GM23338 (cell line): ENCODE measurements around the gene RBM43. TPM values are rescaled to one million over a fixed set of nuclear protein-coding genes. Genes with fewer than 3 reads are reported as not detected.

ENCODE experiments used
- ATAC-seq: fragments of 200-7000 bp; cut with Tn5 transposase; 3 replicates; pipeline ENCODE4 v1.9.1; 2020
- DNase-seq: peaks from one replicate; pipeline ENCODE4 v3.0.0-alpha.2; 2015; ENCODE audit warnings: low spot score
- H2AFZ ChIP-seq: fragments of 200-600 bp; sonication (generic); 2 replicates; pipeline ENCODE4 v1.8.0; 2016; ENCODE audit warnings: antibody characterized with exemption, mild to moderate bottlenecking, moderate library complexity
- H3F3A ChIP-seq: fragments of 200-600 bp; sonication (generic); replicated peaks from 2 replicates; pipeline ENCODE4 v1.8.0; 2017; ENCODE audit warnings: antibody characterized with exemption, mixed run types, low read depth
- H3K27ac ChIP-seq: fragments of 200-600 bp; sonication (generic); 2 replicates; pipeline ENCODE4 v1.6.1; 2016; ENCODE audit warnings: low read depth
- H3K27me3 ChIP-seq: fragments of 200-600 bp; sonication (generic); 2 replicates; pipeline ENCODE4 v1.8.0; 2016; ENCODE audit warnings: mild to moderate bottlenecking, mixed run types, moderate library complexity; ENCODE audit not compliant: insufficient read depth
- H3K36me3 ChIP-seq: fragments of 200-600 bp; sonication (generic); 2 replicates; pipeline ENCODE4 v1.8.0; 2016; ENCODE audit warnings: mild to moderate bottlenecking; ENCODE audit not compliant: insufficient read depth
- H3K4me1 ChIP-seq: fragments of 200-600 bp; sonication (generic); 2 replicates; pipeline ENCODE4 v1.8.0; 2016; ENCODE audit warnings: mild to moderate bottlenecking, moderate library complexity; ENCODE audit not compliant: insufficient read depth
- H3K4me2 ChIP-seq: fragments of 200-600 bp; sonication (generic); 2 replicates; pipeline ENCODE4 v1.7.1; 2017; ENCODE audit warnings: mixed run types
- H3K4me3 ChIP-seq: fragments of 200-600 bp; sonication (generic); 2 replicates; pipeline ENCODE4 v1.6.1; 2016; ENCODE audit warnings: mixed run types
- H3K79me2 ChIP-seq: fragments of 200-600 bp; sonication (generic); replicated peaks from 2 replicates; pipeline ENCODE4 v1.8.0; 2017; ENCODE audit warnings: mild to moderate bottlenecking; ENCODE audit not compliant: insufficient read depth
- H3K9me2 ChIP-seq: fragments of 200-600 bp; sonication (generic); 2 replicates; pipeline ENCODE4 v1.8.0; 2017; ENCODE audit not compliant: insufficient read depth
- H4K20me1 ChIP-seq: fragments of 200-600 bp; sonication (generic); replicated peaks from 2 replicates; pipeline ENCODE4 v1.8.0; 2017; ENCODE audit warnings: mild to moderate bottlenecking; ENCODE audit not compliant: insufficient read depth
- H3K27ac Mint-ChIP-seq: 2 replicates; pipeline ENCODE4 v1.8.0; 2020; ENCODE audit warnings: inconsistent platforms, mild to moderate bottlenecking, moderate library complexity, mixed read lengths
- H3K27me3 Mint-ChIP-seq: 3 replicates; pipeline ENCODE4 v1.8.0; 2022; ENCODE audit warnings: low read depth, mild to moderate bottlenecking, moderate library complexity, mixed read lengths, inconsistent platforms; ENCODE audit not compliant: insufficient read depth, poor library complexity
- H3K36me3 Mint-ChIP-seq: 3 replicates; pipeline ENCODE4 v1.8.0; 2021; ENCODE audit warnings: low read depth, mild to moderate bottlenecking, inconsistent platforms, moderate library complexity, mixed read lengths
- H3K4me1 Mint-ChIP-seq: 3 replicates; pipeline ENCODE4 v1.8.0; 2020; ENCODE audit warnings: mild to moderate bottlenecking, inconsistent platforms, mixed read lengths
- H3K4me3 Mint-ChIP-seq: 3 replicates; pipeline ENCODE4 v1.8.0; 2021; ENCODE audit warnings: moderate library complexity, mild to moderate bottlenecking, inconsistent platforms, mixed read lengths
- H3K9me3 Mint-ChIP-seq: 3 replicates; pipeline ENCODE4 v1.8.0; 2020; ENCODE audit warnings: moderate library complexity, mild to moderate bottlenecking, inconsistent platforms, mixed read lengths
- CREB1 ChIP-seq: fragments of 250-450 bp; sonication (Bioruptor Pico); IDR thresholded peaks from 2 replicates; pipeline ENCODE4 v1.5.0; 2020; ENCODE audit warnings: low read depth, mild to moderate bottlenecking, moderate library complexity
- CTCF ChIP-seq, 2 experiments: fragments of 200-600 bp in 1 of 2; sonication (generic) in 1 of 2; conservative IDR thresholded peaks; 2 replicates each; pipeline versions ENCODE4 v1.5.1 to v1.6.1; 2016 to 2017; ENCODE audit warnings: antibody characterized with exemption in 2 of 2, low read depth in 2 of 2, mild to moderate bottlenecking in 2 of 2, moderate library complexity in 1 of 2
- ETS1 ChIP-seq: IDR thresholded peaks from 2 replicates; pipeline ENCODE4 v1.6.1; 2016; ENCODE audit warnings: antibody characterized with exemption
- EZH2 ChIP-seq: fragments of 200-600 bp; sonication (generic); IDR thresholded peaks from one replicate; pipeline ENCODE4 v1.8.0; 2017; ENCODE audit warnings: antibody characterized with exemption, mild to moderate bottlenecking, low read depth; ENCODE audit not compliant: unreplicated experiment
- EZH2phosphoT487 ChIP-seq: fragments of 200-600 bp; sonication (generic); IDR thresholded peaks from one replicate; pipeline ENCODE4 v1.8.1; 2018; ENCODE audit warnings: antibody characterized with exemption; ENCODE audit not compliant: unreplicated experiment
- NANOG ChIP-seq: IDR thresholded peaks from 2 replicates; pipeline ENCODE4 v1.6.1; 2016; ENCODE audit warnings: antibody characterized with exemption, borderline replicate concordance
- POLR2AphosphoS5 ChIP-seq: IDR thresholded peaks from 2 replicates; pipeline ENCODE4 v1.6.1; 2016; ENCODE audit warnings: antibody characterized with exemption, low read depth
- ZNF114 ChIP-seq: fragments of 250-450 bp; sonication (Bioruptor Pico); IDR thresholded peaks from 2 replicates; pipeline ENCODE4 v1.5.0; 2020; ENCODE audit warnings: mild to moderate bottlenecking, moderate library complexity
- ZNF331 ChIP-seq: fragments of 250-450 bp; sonication (Bioruptor Pico); IDR thresholded peaks from 2 replicates; pipeline ENCODE4 v1.5.0; 2020; ENCODE audit warnings: low read depth, mild to moderate bottlenecking, moderate library complexity
- polyA plus RNA-seq: library from polyadenylated mRNA; unstranded; fragments of >200 nt; fragmentation: Nextera tagmentation; extraction: Ambion mirVana; gene quantifications from 2 replicates; pipeline ENCODE4 v1.2.1, GENCODE V29; 2016
- total RNA-seq: library from RNA; depleted of rRNA; stranded (reverse); fragments of >200 nt; shearing (Covaris generic); gene quantifications from 2 replicates; pipeline ENCODE4 v1.2.3, GENCODE V29; 2014
- TF ChIP-seq, protein P1 (sequence below): fragments of 250-450 bp; sonication (Bioruptor Pico); IDR thresholded peaks from 2 replicates; pipeline ENCODE4 v1.5.0; 2020; ENCODE audit warnings: mild to moderate bottlenecking, moderate library complexity

RBM43 gene
- total and polyA plus RNA-seq, 2 experiments from 2014 or later: 3.3 to 3.4 TPM

- no peak overlapping the region for H3K4me2 ChIP-seq
- H3K9me2 ChIP-seq: peaks cover 5% of the 10 kb centered on the region; the same call in 1 of the 2 replicates
- no peaks in the 10 kb centered on the region for H3F3A ChIP-seq
- H3K27me3 ChIP-seq: no peaks in the 10 kb centered on the region
- Mint-ChIP-seq H3K4me3 (no peak overlapping the region), H3K27me3 (peaks cover 8% of the 10 kb centered on the region), H3K9me3 (no peaks in the 10 kb centered on the region), H3K27ac (no peak overlapping the region), H3K4me1 (peaks cover 32% of the 10 kb centered on the region), H3K36me3 (no peaks in the 10 kb centered on the region)
- H2AFZ ChIP-seq: 0 out of 2 replicates have a peak overlapping the region, but pooled peaks have one; percentile 40
- no peaks in the 10 kb centered on the region for H4K20me1 ChIP-seq
- H3K79me2 ChIP-seq: no peaks in the 10 kb centered on the region
- H3K27ac ChIP-seq: no peak overlapping the region
- TF ChIP-seq NANOG: no peak
- TF ChIP-seq ZNF331 (CRISPR knock-in tag): no peak
- no peak for TF ChIP-seq ETS1
- TF ChIP-seq EZH2phosphoT487: no peak
- TF ChIP-seq CREB1 (CRISPR knock-in tag): no peak
- peaks cover 12% of the 10 kb centered on the region for H3K4me1 ChIP-seq
- no peak overlapping the region for H3K4me3 ChIP-seq
- H3K36me3 ChIP-seq: no peaks in the 10 kb centered on the region
- ATAC-seq (peak; percentile 9; the same call in 1 of the 3 replicates), DNase-seq (peak; percentile 26)
Measured at GRCh38 chr2:151264157-151264825, 2.6 kb upstream of the RBM43 start.

DNA sequence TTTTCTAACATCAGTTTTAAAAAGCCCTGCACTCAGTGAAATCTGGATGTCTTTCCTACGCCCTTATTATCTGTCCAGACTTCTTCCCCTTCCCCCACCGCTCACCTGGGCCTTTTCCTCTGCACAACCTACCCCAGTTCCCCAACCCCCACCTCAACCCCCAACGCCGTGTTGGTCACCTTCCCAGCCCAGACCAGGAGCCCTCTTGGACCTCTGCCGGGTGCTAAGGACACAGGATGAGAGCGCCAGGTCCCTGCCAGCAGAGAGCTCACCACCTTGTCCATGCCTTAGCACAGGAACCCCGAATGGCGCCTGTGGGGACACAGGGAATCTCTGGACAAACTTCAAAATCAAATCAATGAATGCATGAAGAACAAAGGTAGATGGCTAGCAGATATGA lies 966 bp upstream of the RBM43 start:
- ATAC-seq (peak; percentile 9), DNase-seq (peak; percentile 42)
- Histone ChIP-seq H3K4me3 (peak overlapping the region; percentile 61; the same call in 1 of the 2 replicates), H4K20me1 (no peaks in the 10 kb centered on the region), H2AFZ (peak overlapping the region; percentile 48; the same call in 1 of the 2 replicates), H3K4me2 (peak overlapping the region; percentile 72), H3K27me3 (no peaks in the 10 kb centered on the region), H3K9me2 (peaks cover 5% of the 10 kb centered on the region; the same call in 1 of the 2 replicates), H3K4me1 (peaks cover 12% of the 10 kb centered on the region), H3K79me2 (no peaks in the 10 kb centered on the region), H3K36me3 (no peaks in the 10 kb centered on the region), H3F3A (no peaks in the 10 kb centered on the region), H3K27ac (no peak overlapping the region)
- Mint-ChIP-seq H3K4me1 (peaks cover 32% of the 10 kb centered on the region), H3K4me3 (peak overlapping the region; percentile 72; the same call in 2 of the 3 replicates), H3K36me3 (no peaks in the 10 kb centered on the region; the same call in 2 of the 3 replicates), H3K27ac (no peak overlapping the region; the same call in 1 of the 2 replicates), H3K9me3 (no peaks in the 10 kb centered on the region), H3K27me3 (peaks cover 10% of the 10 kb centered on the region)
- TF ChIP-seq EZH2: no peak
- TF ChIP-seq ZNF114 (CRISPR knock-in tag): no peak
- TF ChIP-seq, protein P1, sequence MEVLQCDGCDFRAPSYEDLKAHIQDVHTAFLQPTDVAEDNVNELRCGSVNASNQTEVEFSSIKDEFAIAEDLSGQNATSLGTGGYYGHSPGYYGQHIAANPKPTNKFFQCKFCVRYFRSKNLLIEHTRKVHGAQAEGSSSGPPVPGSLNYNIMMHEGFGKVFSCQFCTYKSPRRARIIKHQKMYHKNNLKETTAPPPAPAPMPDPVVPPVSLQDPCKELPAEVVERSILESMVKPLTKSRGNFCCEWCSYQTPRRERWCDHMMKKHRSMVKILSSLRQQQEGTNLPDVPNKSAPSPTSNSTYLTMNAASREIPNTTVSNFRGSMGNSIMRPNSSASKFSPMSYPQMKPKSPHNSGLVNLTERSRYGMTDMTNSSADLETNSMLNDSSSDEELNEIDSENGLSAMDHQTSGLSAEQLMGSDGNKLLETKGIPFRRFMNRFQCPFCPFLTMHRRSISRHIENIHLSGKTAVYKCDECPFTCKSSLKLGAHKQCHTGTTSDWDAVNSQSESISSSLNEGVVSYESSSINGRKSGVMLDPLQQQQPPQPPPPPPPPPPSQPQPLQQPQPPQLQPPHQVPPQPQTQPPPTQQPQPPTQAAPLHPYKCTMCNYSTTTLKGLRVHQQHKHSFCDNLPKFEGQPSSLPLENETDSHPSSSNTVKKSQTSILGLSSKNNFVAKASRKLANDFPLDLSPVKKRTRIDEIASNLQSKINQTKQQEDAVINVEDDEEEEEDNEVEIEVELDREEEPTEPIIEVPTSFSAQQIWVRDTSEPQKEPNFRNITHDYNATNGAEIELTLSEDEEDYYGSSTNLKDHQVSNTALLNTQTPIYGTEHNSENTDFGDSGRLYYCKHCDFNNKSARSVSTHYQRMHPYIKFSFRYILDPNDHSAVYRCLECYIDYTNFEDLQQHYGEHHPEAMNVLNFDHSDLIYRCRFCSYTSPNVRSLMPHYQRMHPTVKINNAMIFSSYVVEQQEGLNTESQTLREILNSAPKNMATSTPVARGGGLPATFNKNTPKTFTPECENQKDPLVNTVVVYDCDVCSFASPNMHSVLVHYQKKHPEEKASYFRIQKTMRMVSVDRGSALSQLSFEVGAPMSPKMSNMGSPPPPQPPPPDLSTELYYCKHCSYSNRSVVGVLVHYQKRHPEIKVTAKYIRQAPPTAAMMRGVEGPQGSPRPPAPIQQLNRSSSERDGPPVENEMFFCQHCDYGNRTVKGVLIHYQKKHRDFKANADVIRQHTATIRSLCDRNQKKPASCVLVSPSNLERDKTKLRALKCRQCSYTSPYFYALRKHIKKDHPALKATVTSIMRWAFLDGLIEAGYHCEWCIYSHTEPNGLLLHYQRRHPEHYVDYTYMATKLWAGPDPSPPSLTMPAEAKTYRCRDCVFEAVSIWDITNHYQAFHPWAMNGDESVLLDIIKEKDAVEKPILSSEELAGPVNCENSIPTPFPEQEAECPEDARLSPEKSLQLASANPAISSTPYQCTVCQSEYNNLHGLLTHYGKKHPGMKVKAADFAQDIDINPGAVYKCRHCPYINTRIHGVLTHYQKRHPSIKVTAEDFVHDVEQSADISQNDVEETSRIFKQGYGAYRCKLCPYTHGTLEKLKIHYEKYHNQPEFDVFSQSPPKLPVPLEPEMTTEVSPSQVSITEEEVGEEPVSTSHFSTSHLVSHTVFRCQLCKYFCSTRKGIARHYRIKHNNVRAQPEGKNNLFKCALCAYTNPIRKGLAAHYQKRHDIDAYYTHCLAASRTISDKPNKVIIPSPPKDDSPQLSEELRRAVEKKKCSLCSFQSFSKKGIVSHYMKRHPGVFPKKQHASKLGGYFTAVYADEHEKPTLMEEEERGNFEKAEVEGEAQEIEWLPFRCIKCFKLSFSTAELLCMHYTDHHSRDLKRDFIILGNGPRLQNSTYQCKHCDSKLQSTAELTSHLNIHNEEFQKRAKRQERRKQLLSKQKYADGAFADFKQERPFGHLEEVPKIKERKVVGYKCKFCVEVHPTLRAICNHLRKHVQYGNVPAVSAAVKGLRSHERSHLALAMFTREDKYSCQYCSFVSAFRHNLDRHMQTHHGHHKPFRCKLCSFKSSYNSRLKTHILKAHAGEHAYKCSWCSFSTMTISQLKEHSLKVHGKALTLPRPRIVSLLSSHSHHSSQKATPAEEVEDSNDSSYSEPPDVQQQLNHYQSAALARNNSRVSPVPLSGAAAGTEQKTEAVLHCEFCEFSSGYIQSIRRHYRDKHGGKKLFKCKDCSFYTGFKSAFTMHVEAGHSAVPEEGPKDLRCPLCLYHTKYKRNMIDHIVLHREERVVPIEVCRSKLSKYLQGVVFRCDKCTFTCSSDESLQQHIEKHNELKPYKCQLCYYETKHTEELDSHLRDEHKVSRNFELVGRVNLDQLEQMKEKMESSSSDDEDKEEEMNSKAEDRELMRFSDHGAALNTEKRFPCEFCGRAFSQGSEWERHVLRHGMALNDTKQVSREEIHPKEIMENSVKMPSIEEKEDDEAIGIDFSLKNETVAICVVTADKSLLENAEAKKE: no peak
- TF ChIP-seq CTCF (conservative IDR thresholded peaks at IDR 0.05; ENCODE audit: low read depth in 2 of 2): no peak
- TF ChIP-seq POLR2AphosphoS5: no peak
- no peak for TF ChIP-seq ETS1
